SHP77 treated with DMSO at 0.1 percent for 48 hours (cell line): ENCODE results near the gene PLA2G2F.

Source experiments
- DNase-seq: peaks from one replicate; lab custom pipeline; 2025; lab: John Stamatoyannopoulos, UW

Gene PLA2G2F, protein sequence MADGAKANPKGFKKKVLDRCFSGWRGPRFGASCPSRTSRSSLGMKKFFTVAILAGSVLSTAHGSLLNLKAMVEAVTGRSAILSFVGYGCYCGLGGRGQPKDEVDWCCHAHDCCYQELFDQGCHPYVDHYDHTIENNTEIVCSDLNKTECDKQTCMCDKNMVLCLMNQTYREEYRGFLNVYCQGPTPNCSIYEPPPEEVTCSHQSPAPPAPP

DNA sequence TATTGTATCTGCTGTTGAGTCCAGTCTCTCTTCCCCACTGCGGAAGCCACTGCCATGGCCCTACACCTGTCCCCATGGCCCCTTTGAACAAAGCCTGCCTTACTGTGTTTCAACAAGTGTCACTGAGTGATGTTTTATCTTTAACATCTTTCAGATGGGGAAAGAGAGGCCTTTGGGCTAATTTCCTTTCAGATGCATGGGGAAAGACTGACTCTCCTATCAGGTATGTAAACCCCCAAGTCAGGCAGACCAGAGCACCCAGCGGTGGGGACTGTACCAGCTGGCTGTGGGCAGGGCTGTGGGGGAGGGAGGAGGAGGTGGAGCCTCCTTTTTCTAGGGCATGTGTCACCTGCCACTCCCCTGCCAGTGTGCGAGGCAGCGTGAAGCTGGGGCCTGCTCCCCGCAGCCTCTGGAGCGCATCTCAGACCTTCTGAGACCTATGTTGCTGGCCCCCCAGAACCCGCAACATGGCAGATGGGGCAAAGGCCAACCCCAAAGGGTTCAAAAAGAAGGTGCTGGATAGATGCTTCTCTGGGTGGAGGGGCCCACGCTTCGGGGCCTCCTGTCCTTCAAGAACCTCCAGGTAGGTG, at the start of gene PLA2G2F:
TSS of gene PLA2G2F (plus strand) at position 363 of the 590 bp plus-strand sequence. CDS start at position 468, 105 bp downstream.
- no peak for DNase-seq

- no peak for DNase-seq
These were observed 49.6 kb upstream of the PLA2G2F start for GRCh38 chr1:20089328-20090077.

DNA sequence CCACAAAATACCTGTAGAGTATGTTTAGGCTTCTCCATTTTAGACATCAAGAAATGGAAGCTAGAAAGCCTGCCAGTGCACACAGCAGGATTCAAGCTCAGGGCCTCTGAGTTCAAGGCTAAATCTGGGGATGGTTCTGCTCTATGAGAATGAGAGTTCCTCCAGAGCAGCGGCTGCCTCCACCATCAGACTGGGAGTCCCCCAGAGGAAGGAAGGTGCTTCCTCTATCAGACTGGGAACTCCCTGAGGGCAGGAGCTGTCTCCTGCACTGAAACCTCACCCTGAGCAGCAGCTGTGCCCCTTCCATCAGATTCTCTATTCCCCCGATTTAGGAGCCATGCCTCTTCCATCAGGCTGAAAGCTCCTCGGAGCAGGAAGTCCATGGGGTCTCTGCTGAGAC, 49.0 kb upstream of the PLA2G2F start:
- no peak for DNase-seq

DNA sequence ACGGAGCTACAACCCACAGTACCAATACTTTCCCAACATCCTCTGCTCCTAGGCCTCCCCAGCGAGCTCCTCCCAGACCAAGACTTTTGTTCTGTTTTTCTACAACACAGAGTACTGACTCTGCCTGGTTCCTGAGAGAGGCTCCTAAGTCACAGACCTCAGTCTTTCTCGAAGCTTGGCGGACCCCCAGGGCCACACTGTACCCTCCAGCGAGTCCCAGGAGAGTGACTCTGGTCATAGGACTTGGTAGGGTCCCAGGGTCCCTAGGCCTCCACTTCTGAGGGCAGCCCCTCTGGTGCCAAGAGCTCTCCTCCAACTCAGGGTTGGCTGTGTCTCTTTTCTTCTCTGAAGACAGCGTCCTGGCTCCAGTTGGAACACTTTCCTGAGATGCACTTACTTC, 48.5 kb upstream of the PLA2G2F start:
- no peak for DNase-seq

DNA sequence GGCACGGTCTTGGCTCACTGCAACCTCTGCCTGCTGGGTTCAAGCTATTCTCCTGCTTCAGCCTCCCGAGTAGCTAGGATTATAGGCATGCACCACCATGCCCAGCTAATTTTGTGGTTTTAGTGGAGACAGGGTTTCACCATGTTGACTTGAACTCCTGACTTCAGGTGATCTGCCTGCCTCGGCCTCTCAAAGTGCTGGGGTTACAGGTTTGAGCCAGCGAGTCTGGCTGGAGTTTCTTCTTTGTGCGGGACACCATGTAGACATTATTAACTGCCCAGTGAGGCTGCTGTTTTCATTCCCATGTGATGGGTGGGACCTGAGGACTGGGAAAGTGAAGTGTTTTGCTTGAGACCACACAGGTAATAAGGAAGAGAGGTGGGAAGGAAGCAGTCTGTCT, 45.8 kb upstream of the PLA2G2F start:
- no peak for DNase-seq

DNA sequence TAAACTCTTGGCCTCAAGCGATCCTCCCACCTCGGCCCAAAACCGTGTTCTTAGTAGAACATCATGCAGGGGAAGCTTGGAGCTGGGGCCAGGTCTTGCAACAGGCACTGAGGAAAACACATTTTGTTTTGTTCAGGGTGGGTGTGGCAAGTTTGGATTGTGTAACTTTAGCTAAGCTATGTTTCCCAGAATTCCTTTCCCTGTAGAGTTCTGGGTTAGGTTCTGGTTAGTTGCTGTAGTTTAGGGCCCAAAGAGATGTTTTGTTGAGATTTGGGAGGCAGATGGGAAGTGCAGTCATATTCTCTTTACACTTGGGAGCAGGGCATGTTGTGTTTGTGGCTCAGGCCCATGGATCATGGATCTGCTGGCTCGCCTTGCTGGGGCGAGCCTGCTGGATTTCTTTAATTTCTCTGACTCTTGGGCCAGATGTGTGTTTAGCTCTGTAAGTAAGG, 45.2 kb upstream of the PLA2G2F start:
- DNase-seq, result no peak

GRCh38 chr1:20095564-20096434, 43.3 kb upstream of the PLA2G2F start:
- DNase-seq, result no peak

- DNase-seq, result no peak
These were observed 42.2 kb upstream of the PLA2G2F start for GRCh38 chr1:20096840-20097447.

GRCh38 chr1:20099533-20099932, 39.6 kb upstream of the PLA2G2F start:
- no peak for DNase-seq

- no peak for DNase-seq
These were observed 38.3 kb upstream of the PLA2G2F start for GRCh38 chr1:20100632-20101355.

- DNase-seq, result no peak
These were observed 36.2 kb upstream of the PLA2G2F start for GRCh38 chr1:20102875-20103274.

DNA sequence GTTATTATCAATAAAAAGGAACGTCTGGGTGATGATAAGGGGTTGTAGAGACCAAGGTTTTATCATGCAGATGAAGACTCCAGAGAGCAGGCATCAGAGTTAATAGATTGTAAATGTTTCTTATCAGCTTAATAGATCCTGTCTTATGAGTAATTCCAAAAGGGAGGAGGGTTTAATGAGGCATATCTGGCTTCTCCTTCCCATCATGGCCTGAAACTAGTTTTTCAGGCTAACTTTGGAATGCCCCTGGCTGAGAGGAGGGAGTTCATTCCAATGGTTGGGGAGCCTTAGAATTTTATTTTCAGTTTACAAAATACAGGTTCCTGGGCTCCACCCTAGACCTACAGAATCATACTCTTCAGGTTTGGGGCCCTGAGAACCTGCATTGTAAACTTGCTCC, 33.3 kb upstream of the PLA2G2F start:
- no peak for DNase-seq

GRCh38 chr1:20107351-20107750, 31.8 kb upstream of the PLA2G2F start:
- no peak for DNase-seq

DNA sequence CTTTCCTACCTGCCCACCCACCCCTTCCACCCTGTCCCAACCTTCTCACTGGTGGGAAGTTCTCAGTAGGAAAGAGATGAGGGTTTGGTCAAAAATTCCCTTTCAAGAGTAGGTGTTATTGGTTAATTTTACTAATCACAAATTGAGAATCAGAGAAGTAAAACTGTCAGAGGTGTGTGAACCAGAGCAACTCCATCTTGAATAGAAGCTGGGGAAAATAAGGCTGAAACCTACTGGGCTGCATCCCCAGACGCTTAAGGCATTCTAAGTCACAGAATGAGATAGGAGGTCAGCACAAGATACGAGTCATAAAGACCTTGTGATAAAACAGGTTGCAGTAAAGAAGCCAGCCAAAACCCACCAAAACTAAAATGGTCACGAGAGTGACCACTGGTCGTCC, 31.3 kb upstream of the PLA2G2F start:
- no peak for DNase-seq

- no peak for DNase-seq
These were observed 30.6 kb upstream of the PLA2G2F start for GRCh38 chr1:20108366-20109123.

GRCh38 chr1:20109223-20109856, 29.8 kb upstream of the PLA2G2F start:
- no peak for DNase-seq

DNA sequence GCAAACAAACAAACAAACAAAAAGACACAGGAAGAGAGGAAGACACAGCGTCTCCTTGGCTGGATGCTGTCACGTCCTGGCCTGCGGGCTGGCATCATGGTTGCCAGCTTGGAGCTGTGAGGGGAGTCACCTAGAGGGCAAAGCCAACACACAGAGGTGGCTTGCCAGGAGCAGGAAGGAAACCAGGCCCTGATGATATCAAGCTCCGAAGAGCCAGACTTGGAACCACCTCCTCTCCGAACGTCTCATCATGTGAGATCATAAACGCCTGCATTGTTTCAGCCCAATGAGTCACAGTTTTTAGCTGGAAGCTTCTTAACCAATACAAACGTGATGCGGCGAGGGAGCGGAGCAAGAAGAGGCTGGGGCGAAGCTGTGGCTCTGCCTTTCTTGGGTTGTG, 28.4 kb upstream of the PLA2G2F start:
- no peak for DNase-seq

- DNase-seq, result no peak
These were observed 27.7 kb upstream of the PLA2G2F start for GRCh38 chr1:20111452-20111851.

DNA sequence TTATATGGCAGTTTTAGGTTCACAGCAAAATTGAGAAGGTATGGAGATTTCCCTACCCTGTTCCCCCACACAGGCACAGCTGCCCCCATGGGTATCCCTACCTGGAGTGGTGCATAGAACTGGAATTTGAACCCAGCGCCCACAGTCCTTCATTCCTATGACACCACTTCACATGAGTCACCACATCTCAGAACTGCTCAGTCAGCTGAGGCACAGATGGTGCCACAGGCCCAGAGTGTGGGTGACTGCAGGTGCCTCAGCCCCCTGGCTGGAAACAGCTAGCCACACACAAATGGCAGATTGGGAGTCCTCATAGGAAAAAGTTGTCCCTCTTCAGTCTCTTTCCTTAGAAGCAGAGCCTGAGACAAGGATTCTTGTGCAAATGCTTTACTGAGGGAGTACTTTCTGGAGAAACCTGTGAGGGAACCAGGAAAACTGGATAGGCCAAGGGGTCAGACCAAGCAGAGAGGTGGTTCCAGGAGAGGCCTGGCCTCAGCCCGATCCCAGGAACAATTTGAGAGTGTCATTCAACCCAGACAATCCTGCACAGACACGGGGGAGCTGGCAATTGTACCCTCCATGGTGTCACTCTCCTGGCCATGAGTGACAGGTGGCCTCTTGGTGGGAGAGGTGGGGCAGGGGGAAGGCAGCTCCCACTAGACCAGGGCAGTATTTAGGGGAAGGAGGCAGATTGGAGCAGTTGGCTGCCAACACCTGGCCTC, 26.7 kb upstream of the PLA2G2F start:
- DNase-seq, result no peak
